ENCODE results near the gene YTHDF1. TPM values are rescaled to one million over a fixed set of nuclear protein-coding genes. Genes with fewer than 3 reads are reported as not detected.

Gene YTHDF1
- total RNA-seq, 1 experiment from 2014 or later: 196 TPM

- no TSS peak for BruUV-seq (replicated peaks)
These were observed 18.0 kb upstream of the YTHDF1 start for GRCh38 chr20:63233924-63234323.

GRCh38 chr20:63233061-63233344, 17.1 kb upstream of the YTHDF1 start:
- Mint-ChIP-seq H3K4me3 (ENCODE audit: unreplicated experiment) (no peak overlapping the region), H3K9me3 (ENCODE audit: unreplicated experiment) (no peaks in the 10 kb centered on the region), H3K36me3 (ENCODE audit: insufficient read depth, unreplicated experiment) (no peaks in the 10 kb centered on the region), H3K27ac (ENCODE audit: unreplicated experiment) (peak overlapping the region; percentile 54), H3K27me3 (ENCODE audit: insufficient read depth, unreplicated experiment) (no peaks in the 10 kb centered on the region), H3K4me1 (ENCODE audit: low read depth, unreplicated experiment) (peaks cover 24% of the 10 kb centered on the region)
- Histone ChIP-seq H3K4me3 (ENCODE audit: low read depth, low read length) (no peak overlapping the region), H3K4me1 (peaks cover 60% of the 10 kb centered on the region), H3K9me3 (no peaks in the 10 kb centered on the region), H3K36me3 (ENCODE audit: control insufficient read depth, insufficient read depth, low read length) (no peaks in the 10 kb centered on the region), H3K27me3 (replicated peaks; ENCODE audit: control insufficient read depth, insufficient read depth, low read length) (no peaks in the 10 kb centered on the region)
- TF ChIP-seq CTCF (IDR thresholded peaks at IDR 0.05; ENCODE audit: insufficient read depth in 1 of 2, low read depth in 1 of 2, low read length in 1 of 2, severe bottlenecking in 1 of 2, unreplicated experiment in 1 of 2): no peak
- ChIA-PET CTCF (interaction anchor here (0.9 to 5.6 kb wide), 3 partner anchors 9 to 148 kb away, joined by 3 to 122 read pairs (median 3); no protein-coding TSS in a partner anchor), POLR2A (no interaction called here)
- intact Hi-C loops (cut with micrococcal nuclease; ENCODE audit: unreplicated experiment): no loop called here
- BruUV-seq (replicated peaks): no TSS peak
- DNase-seq: no peak

More at GRCh38 chr20:63233924-63234323, 18.0 kb upstream of the YTHDF1 start:
- H3K27me3 Mint-ChIP-seq (ENCODE audit: insufficient read depth, unreplicated experiment): no peaks in the 10 kb centered on the region
- no peak overlapping the region for H3K4me3 ChIP-seq (ENCODE audit: low read depth, low read length)
- ChIA-PET POLR2A (no interaction called here), CTCF (interaction anchor here (0.9 to 5.6 kb wide), 8 partner anchors 10 to 141 kb away, joined by 3 to 122 read pairs (median 4); no protein-coding TSS in a partner anchor)
- no peaks in the 10 kb centered on the region for H3K9me3 ChIP-seq
- no peaks in the 10 kb centered on the region for H3K36me3 ChIP-seq (ENCODE audit: control insufficient read depth, insufficient read depth, low read length)
- H3K36me3 Mint-ChIP-seq (ENCODE audit: insufficient read depth, unreplicated experiment): no peaks in the 10 kb centered on the region
- H3K27me3 ChIP-seq (replicated peaks; ENCODE audit: control insufficient read depth, insufficient read depth, low read length): no peaks in the 10 kb centered on the region
- TF ChIP-seq CTCF (IDR thresholded peaks at IDR 0.05; ENCODE audit: insufficient read depth in 1 of 2, low read depth in 1 of 2, low read length in 1 of 2, severe bottlenecking in 1 of 2, unreplicated experiment in 1 of 2): no peak
- no peaks in the 10 kb centered on the region for H3K9me3 Mint-ChIP-seq (ENCODE audit: unreplicated experiment)
- H3K4me1 ChIP-seq: peaks cover 60% of the 10 kb centered on the region
- no peak overlapping the region for H3K4me3 Mint-ChIP-seq (ENCODE audit: unreplicated experiment)
- intact Hi-C loops (cut with micrococcal nuclease; ENCODE audit: unreplicated experiment): no loop called here
- no peak overlapping the region for H3K27ac Mint-ChIP-seq (ENCODE audit: unreplicated experiment)
- H3K4me1 Mint-ChIP-seq (ENCODE audit: low read depth, unreplicated experiment): peaks cover 24% of the 10 kb centered on the region
- no peak for DNase-seq

GRCh38 chr20:63232235-63233060, 16.5 kb upstream of the YTHDF1 start:
- intact Hi-C loops (cut with micrococcal nuclease; ENCODE audit: unreplicated experiment): no loop called here

More at GRCh38 chr20:63232235-63233060, 16.5 kb upstream of the YTHDF1 start:
- BruUV-seq (replicated peaks): no TSS peak
- Histone ChIP-seq H3K27me3 (replicated peaks; ENCODE audit: control insufficient read depth, insufficient read depth, low read length) (no peaks in the 10 kb centered on the region), H3K9me3 (no peaks in the 10 kb centered on the region), H3K4me1 (peaks cover 60% of the 10 kb centered on the region), H3K36me3 (ENCODE audit: control insufficient read depth, insufficient read depth, low read length) (no peaks in the 10 kb centered on the region), H3K4me3 (ENCODE audit: low read depth, low read length) (no peak overlapping the region)
- Mint-ChIP-seq H3K9me3 (ENCODE audit: unreplicated experiment) (no peaks in the 10 kb centered on the region), H3K27me3 (ENCODE audit: insufficient read depth, unreplicated experiment) (no peaks in the 10 kb centered on the region), H3K36me3 (ENCODE audit: insufficient read depth, unreplicated experiment) (no peaks in the 10 kb centered on the region), H3K4me1 (ENCODE audit: low read depth, unreplicated experiment) (peaks cover 24% of the 10 kb centered on the region), H3K27ac (ENCODE audit: unreplicated experiment) (peak overlapping the region; percentile 54), H3K4me3 (ENCODE audit: unreplicated experiment) (no peak overlapping the region)
- no peak for TF ChIP-seq CTCF (IDR thresholded peaks at IDR 0.05; ENCODE audit: insufficient read depth in 1 of 2, low read depth in 1 of 2, low read length in 1 of 2, severe bottlenecking in 1 of 2, unreplicated experiment in 1 of 2)
- POLR2A ChIA-PET: no interaction called here
- CTCF ChIA-PET: interaction anchor here (0.9 to 5.6 kb wide), 3 partner anchors 8 to 149 kb away, joined by 3 to 122 read pairs (median 3); no protein-coding TSS in a partner anchor
- no peak for DNase-seq

All from Caco-2 (cell line).